ENCODE data around the gene WDR88. TPM values are rescaled to one million over a fixed set of nuclear protein-coding genes. Genes with fewer than 3 reads are reported as not detected.

WDR88 gene
- total RNA-seq, 2 experiments from 2014 or later = 0.38 TPM; not detected in 1

GRCh38 chr19:33201886-33202545 lies 70.1 kb downstream of the WDR88 start:
- Histone ChIP-seq H3K4me1 (ENCODE audit: insufficient read depth, low read length, poor library complexity, severe bottlenecking) (no peaks in the 10 kb centered on the region), H3K36me3 (ENCODE audit: insufficient read depth, low read length) (no peaks in the 10 kb centered on the region), H3K27ac (ENCODE audit: low read depth, low read length, poor library complexity, severe bottlenecking) (no peak overlapping the region), H4K20me1 (ENCODE audit: insufficient read depth, low read length) (no peaks in the 10 kb centered on the region), H3K9me3 (ENCODE audit: low read length) (no peaks in the 10 kb centered on the region), H2AFZ (ENCODE audit: low read length) (no peak overlapping the region), H3K79me2 (ENCODE audit: insufficient read depth, low read depth, low read length) (no peaks in the 10 kb centered on the region), H3K4me2 (ENCODE audit: low read length) (no peak overlapping the region), H3K9me2 (ENCODE audit: insufficient read depth, low read length) (no peaks in the 10 kb centered on the region), H3K4me3 (ENCODE audit: low read depth, low read length, poor library complexity, severe bottlenecking) (no peak overlapping the region)
- DNase-seq (ENCODE audit: low spot score) = no peak
- no TSS peak for BruUV-seq (replicated peaks)
- CTCF ChIA-PET (ENCODE audit: unreplicated experiment) = interaction anchor here (0.6 kb wide), 1 partner anchor 120 kb away, joined by 3 read pairs; no protein-coding TSS in a partner anchor
- POLR2A ChIA-PET = no interaction called here
- intact Hi-C loops (cut with micrococcal nuclease; ENCODE audit: unreplicated experiment) = no loop called here
- no peak for TF ChIP-seq CTCF (conservative IDR thresholded peaks at IDR 0.05; ENCODE audit: low read length)

GRCh38 chr19:33202546-33203507 lies 70.9 kb downstream of the WDR88 start:
- no peak overlapping the region for H3K4me2 ChIP-seq (ENCODE audit: low read length)
- H2AFZ ChIP-seq (ENCODE audit: low read length) = no peak overlapping the region
- H3K4me1 ChIP-seq (ENCODE audit: insufficient read depth, low read length, poor library complexity, severe bottlenecking) = no peaks in the 10 kb centered on the region
- H3K9me3 ChIP-seq (ENCODE audit: low read length) = no peaks in the 10 kb centered on the region
- TF ChIP-seq CTCF (conservative IDR thresholded peaks at IDR 0.05; ENCODE audit: low read length) (no peak), EZH2phosphoT487 (IDR thresholded peaks at IDR 0.05; ENCODE audit: borderline replicate concordance, low read depth, low read length) (no peak)
- H3K27ac ChIP-seq (ENCODE audit: low read depth, low read length, poor library complexity, severe bottlenecking) = no peak overlapping the region
- no TSS peak for BruUV-seq (replicated peaks)
- H3K79me2 ChIP-seq (ENCODE audit: insufficient read depth, low read depth, low read length) = no peaks in the 10 kb centered on the region
- no peaks in the 10 kb centered on the region for H4K20me1 ChIP-seq (ENCODE audit: insufficient read depth, low read length)
- ChIA-PET CTCF (ENCODE audit: unreplicated experiment) (no interaction called here), POLR2A (no interaction called here)
- no peaks in the 10 kb centered on the region for H3K36me3 ChIP-seq (ENCODE audit: insufficient read depth, low read length)
- H3K4me3 ChIP-seq (ENCODE audit: low read depth, low read length, poor library complexity, severe bottlenecking) = no peak overlapping the region
- no peaks in the 10 kb centered on the region for H3K9me2 ChIP-seq (ENCODE audit: insufficient read depth, low read length)
- DNase-seq (ENCODE audit: low spot score) = no peak
- intact Hi-C loops (cut with micrococcal nuclease; ENCODE audit: unreplicated experiment) = no loop called here

- no peak for DNase-seq (ENCODE audit: low spot score)
- no peaks in the 10 kb centered on the region for H3K36me3 ChIP-seq (ENCODE audit: insufficient read depth, low read length)
- H3K27ac ChIP-seq (ENCODE audit: low read depth, low read length, poor library complexity, severe bottlenecking) = no peak overlapping the region
- H4K20me1 ChIP-seq (ENCODE audit: insufficient read depth, low read length) = no peaks in the 10 kb centered on the region
- H3K4me2 ChIP-seq (ENCODE audit: low read length) = no peak overlapping the region
- POLR2A ChIA-PET = no interaction called here
- no peak overlapping the region for H3K4me3 ChIP-seq (ENCODE audit: low read depth, low read length, poor library complexity, severe bottlenecking)
- TF ChIP-seq CTCF (conservative IDR thresholded peaks at IDR 0.05; ENCODE audit: low read length) = no peak
- TF ChIP-seq EZH2phosphoT487 (IDR thresholded peaks at IDR 0.05; ENCODE audit: borderline replicate concordance, low read depth, low read length) = no peak
- no TSS peak for BruUV-seq (replicated peaks)
- no peaks in the 10 kb centered on the region for H3K79me2 ChIP-seq (ENCODE audit: insufficient read depth, low read depth, low read length)
- no peaks in the 10 kb centered on the region for H3K9me3 ChIP-seq (ENCODE audit: low read length)
- H3K9me2 ChIP-seq (ENCODE audit: insufficient read depth, low read length) = no peaks in the 10 kb centered on the region
- CTCF ChIA-PET (ENCODE audit: unreplicated experiment) = no interaction called here
- intact Hi-C loops (cut with micrococcal nuclease; ENCODE audit: unreplicated experiment) = no loop called here
- no peaks in the 10 kb centered on the region for H3K4me1 ChIP-seq (ENCODE audit: insufficient read depth, low read length, poor library complexity, severe bottlenecking)
- no peak overlapping the region for H2AFZ ChIP-seq (ENCODE audit: low read length)
Measured at GRCh38 chr19:33203529-33203928, 71.6 kb downstream of the WDR88 start.

Measured in OCI-LY7 (cell line).